ENCODE measurements around the gene MGAT4B. TPM values are rescaled to one million over a fixed set of nuclear protein-coding genes. Genes with fewer than 3 reads are reported as not detected.

MGAT4B gene
- polyA plus RNA-seq, 2 of the 4 experiments (the other 2 are of a cell fraction) = 57.4 to 166 TPM

- POLR2A ChIA-PET = interaction anchor here (1.0 to 2.3 kb wide), 5 partner anchors 7 to 195 kb away, joined by 4 to 20 read pairs (median 5); partner anchors contain the start of gene HNRNPH1
- CTCF ChIA-PET = interaction anchor here (1.3 to 4.8 kb wide), 4 partner anchors 17 to 56 kb away, joined by 4 to 27 read pairs (median 10); no protein-coding TSS in a partner anchor
- 2% methylated on average over 16 of the region's 35 CpGs for WGBS (ENCODE audit: missing lambda C conversion rate)
- ATAC-seq = peak; percentile 50 to 66
- peak overlapping the region; percentile 19; the same call in 2 of the 3 replicates for H3K4me3 ChIP-seq
- no peaks in the 10 kb centered on the region for H3K9me3 ChIP-seq
- FAIRE-seq = peak; percentile 18
- peak overlapping the region; percentile 95 to 98 for H3K27ac ChIP-seq
- peak; percentile 90 to 98 for DNase-seq (ENCODE audit: low read depth in 1 of 2, low spot score in 1 of 2)
- peak overlapping the region; percentile 96 for H3K4me2 ChIP-seq
- peaks cover 44% of the 10 kb centered on the region for H3K4me1 ChIP-seq
- TF ChIP-seq NFE2L2 (conservative IDR thresholded peaks at IDR 0.05; ENCODE audit: low read length) (peak; percentile 55; the same call in 1 of the 2 replicates), ZFP36 (IDR thresholded peaks at IDR 0.05; ENCODE audit: borderline replicate concordance, partially characterized antibody) (no peak), JUNB (IDR thresholded peaks at IDR 0.05) (peak; percentile 87), SREBF2 (IDR thresholded peaks at IDR 0.05) (no peak), RAD21 (conservative IDR thresholded peaks at IDR 0.05 in 1 of 2, IDR thresholded peaks at IDR 0.05 in 1 of 2) (no peak; a peak in 1 of 5 replicates), FOSL2 (IDR thresholded peaks at IDR 0.05) (peak; percentile 84), FOSL2 (CRISPR knock-in tag; IDR thresholded peaks at IDR 0.05) (peak; percentile 99), ELK1 (IDR thresholded peaks at IDR 0.05; ENCODE audit: low read depth, low read length) (no peak), ESRRA (IDR thresholded peaks at IDR 0.05; ENCODE audit: borderline replicate concordance, low read length) (no peak), FOXS1 (CRISPR knock-in tag; IDR thresholded peaks at IDR 0.05) (peak; percentile 89; the same call in 1 of the 2 replicates), ZSCAN20 (CRISPR knock-in tag; IDR thresholded peaks at IDR 0.05) (no peak), POLR2A (IDR thresholded peaks at IDR 0.05; ENCODE audit: low read length) (no peak; the same call in 1 of the 2 replicates), HOXB13 (CRISPR knock-in tag; IDR thresholded peaks at IDR 0.05; ENCODE audit: low read depth) (no peak), HDAC2 (IDR thresholded peaks at IDR 0.05) (no peak), MAFK (IDR thresholded peaks at IDR 0.05; ENCODE audit: partially characterized antibody) (peak; percentile 15), FOSB (CRISPR knock-in tag; IDR thresholded peaks at IDR 0.05) (no peak), CHD4 (IDR thresholded peaks at IDR 0.05; ENCODE audit: borderline replicate concordance) (no peak), HMGXB4 (CRISPR knock-in tag; IDR thresholded peaks at IDR 0.05; ENCODE audit: borderline replicate concordance) (no peak), POLR2AphosphoS2 (conservative IDR thresholded peaks at IDR 0.05; ENCODE audit: low read length) (no peak), ATOH8 (CRISPR knock-in tag; IDR thresholded peaks at IDR 0.05; ENCODE audit: low read depth) (peak; percentile 30; the same call in 1 of the 2 replicates), ZNF302 (CRISPR knock-in tag; IDR thresholded peaks at IDR 0.05) (no peak), JUN (IDR thresholded peaks at IDR 0.05) (peak; percentile 96 to 99), EP300 (IDR thresholded peaks at IDR 0.05) (peak; percentile 88 to 94; a peak in 3 of 5 replicates), CEBPB (IDR thresholded peaks at IDR 0.05) (peak; percentile 80 to 95), TP53 (CRISPR knock-in tag; IDR thresholded peaks at IDR 0.05) (0 out of 2 replicates have a peak, but pooled peaks have one; percentile 0), NR3C1 (IDR thresholded peaks at IDR 0.05) (no peak), KDM5A (IDR thresholded peaks at IDR 0.05) (no peak), RARB (CRISPR knock-in tag; IDR thresholded peaks at IDR 0.05) (peak; percentile 91), HEYL (CRISPR knock-in tag; IDR thresholded peaks at IDR 0.05) (no peak), EHF (CRISPR knock-in tag; IDR thresholded peaks at IDR 0.05) (no peak), KDM1A (IDR thresholded peaks at IDR 0.05; ENCODE audit: low read depth) (0 out of 2 replicates have a peak, but pooled peaks have one; percentile 31), EHMT2 (IDR thresholded peaks at IDR 0.05; ENCODE audit: low read depth) (no peak), BHLHE40 (IDR thresholded peaks at IDR 0.05; ENCODE audit: low read depth, low read length) (no peak), HOXA7 (CRISPR knock-in tag; IDR thresholded peaks at IDR 0.05) (no peak; the same call in 1 of the 2 replicates), PHF8 (IDR thresholded peaks at IDR 0.05; ENCODE audit: borderline replicate concordance, low read depth) (no peak), CBX8 (IDR thresholded peaks at IDR 0.05) (no peak)
- TF ChIP-seq, protein P1, sequence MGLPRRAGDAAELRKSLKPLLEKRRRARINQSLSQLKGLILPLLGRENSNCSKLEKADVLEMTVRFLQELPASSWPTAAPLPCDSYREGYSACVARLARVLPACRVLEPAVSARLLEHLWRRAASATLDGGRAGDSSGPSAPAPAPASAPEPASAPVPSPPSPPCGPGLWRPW (IDR thresholded peaks at IDR 0.05) = peak; percentile 65; the same call in 1 of the 2 replicates
- TF ChIP-seq, protein P2, sequence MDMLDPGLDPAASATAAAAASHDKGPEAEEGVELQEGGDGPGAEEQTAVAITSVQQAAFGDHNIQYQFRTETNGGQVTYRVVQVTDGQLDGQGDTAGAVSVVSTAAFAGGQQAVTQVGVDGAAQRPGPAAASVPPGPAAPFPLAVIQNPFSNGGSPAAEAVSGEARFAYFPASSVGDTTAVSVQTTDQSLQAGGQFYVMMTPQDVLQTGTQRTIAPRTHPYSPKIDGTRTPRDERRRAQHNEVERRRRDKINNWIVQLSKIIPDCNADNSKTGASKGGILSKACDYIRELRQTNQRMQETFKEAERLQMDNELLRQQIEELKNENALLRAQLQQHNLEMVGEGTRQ (IDR thresholded peaks at IDR 0.05) = peak; percentile 95
Measured at GRCh38 chr5:179818746-179819295, 12.2 kb upstream of the MGAT4B start.
